ACC112 (cell line): ENCODE results near the gene ROPN1.
"Not testable (repeated sequence)": the region's sequence is repeated elsewhere in the genome, so short reads cannot be mapped to it uniquely, and the experiment has no call there.

Source experiments
- H2AFZ ChIP-seq: fragments of 200-600 bp; sonication (generic); one replicate; pipeline ENCODE4 v1.6.0; 2017; ENCODE audit warnings: antibody characterized with exemption, low read length; ENCODE audit not compliant: unreplicated experiment
- H3K27ac ChIP-seq: fragments of 200-600 bp; sonication (generic); 2 replicates; pipeline ENCODE4 v1.5.1; 2014; ENCODE audit warnings: low read depth, mild to moderate bottlenecking, antibody characterized with exemption, low read length, moderate library complexity
- H3K27me3 ChIP-seq: fragments of 200-600 bp; sonication (generic); 2 replicates; pipeline ENCODE4 v1.6.1; 2014; ENCODE audit warnings: mild to moderate bottlenecking, antibody characterized with exemption, low read length, moderate library complexity, mixed read lengths; ENCODE audit not compliant: insufficient read depth
- H3K36me3 ChIP-seq: fragments of 200-600 bp; sonication (generic); 2 replicates; pipeline ENCODE4 v1.6.1; 2016; ENCODE audit warnings: mild to moderate bottlenecking, antibody characterized with exemption, low read length, moderate library complexity, mixed read lengths; ENCODE audit not compliant: insufficient read depth
- H3K4me1 ChIP-seq: fragments of 200-600 bp; sonication (generic); one replicate; pipeline ENCODE4 v1.6.1; 2016; ENCODE audit warnings: low read length, mixed read lengths; ENCODE audit not compliant: insufficient read depth, unreplicated experiment, control insufficient read depth
- H3K4me3 ChIP-seq: fragments of 200-600 bp; sonication (generic); 2 replicates; pipeline ENCODE4 v1.5.1; 2014; ENCODE audit warnings: mild to moderate bottlenecking, low read depth, low read length
- H3K79me2 ChIP-seq: fragments of 200-600 bp; sonication (generic); one replicate; pipeline ENCODE4 v1.6.0; 2016; ENCODE audit warnings: low read length; ENCODE audit not compliant: control insufficient read depth, unreplicated experiment, insufficient read depth

ROPN1 gene

GRCh38 chr3:124026516-124026915, 34.6 kb upstream of the ROPN1 start:
- no peak overlapping the region for H3K4me3 ChIP-seq
- no peaks in the 10 kb centered on the region for H3K79me2 ChIP-seq
- no peaks in the 10 kb centered on the region for H3K4me1 ChIP-seq
- H3K36me3 ChIP-seq: no peaks in the 10 kb centered on the region
- peaks cover 78% of the 10 kb centered on the region for H3K27me3 ChIP-seq
- H2AFZ ChIP-seq: no peak overlapping the region
- H3K27ac ChIP-seq: no peak overlapping the region

- not testable (repeated sequence) for H3K36me3 ChIP-seq, H3K4me3 ChIP-seq, H3K27ac ChIP-seq, H2AFZ ChIP-seq, H3K79me2 ChIP-seq, H3K4me1 ChIP-seq
- H3K27me3 ChIP-seq: peaks cover 74% of the 10 kb centered on the region
Measured at GRCh38 chr3:124023531-124023930, 31.6 kb upstream of the ROPN1 start.

- Histone ChIP-seq H3K27me3 (peaks cover 71% of the 10 kb centered on the region), H2AFZ (no peak overlapping the region), H3K27ac (no peak overlapping the region), H3K36me3 (no peaks in the 10 kb centered on the region), H3K79me2 (no peaks in the 10 kb centered on the region), H3K4me3 (no peak overlapping the region), H3K4me1 (no peaks in the 10 kb centered on the region)
Measured at GRCh38 chr3:124019291-124019690, 27.4 kb upstream of the ROPN1 start.

GRCh38 chr3:124017502-124017901, 25.6 kb upstream of the ROPN1 start:
- not testable (repeated sequence) for H3K27ac ChIP-seq, H3K4me3 ChIP-seq, H3K79me2 ChIP-seq, H3K4me1 ChIP-seq, H3K36me3 ChIP-seq, H2AFZ ChIP-seq
- H3K27me3 ChIP-seq: peaks cover 80% of the 10 kb centered on the region

- not testable (repeated sequence) for H3K79me2 ChIP-seq, H3K4me3 ChIP-seq, H2AFZ ChIP-seq, H3K4me1 ChIP-seq, H3K36me3 ChIP-seq, H3K27ac ChIP-seq
- peaks cover 82% of the 10 kb centered on the region for H3K27me3 ChIP-seq
Measured at GRCh38 chr3:124016483-124016882, 24.6 kb upstream of the ROPN1 start.

- no peaks in the 10 kb centered on the region for H3K36me3 ChIP-seq
- no peak overlapping the region for H3K4me3 ChIP-seq
- H3K27me3 ChIP-seq: peaks cover 72% of the 10 kb centered on the region
- no peaks in the 10 kb centered on the region for H3K79me2 ChIP-seq
- no peak overlapping the region for H3K27ac ChIP-seq
- no peaks in the 10 kb centered on the region for H3K4me1 ChIP-seq
- H2AFZ ChIP-seq: no peak overlapping the region
Measured at GRCh38 chr3:124014366-124014942, 22.5 kb upstream of the ROPN1 start.

GRCh38 chr3:124008321-124008720, 16.4 kb upstream of the ROPN1 start:
- not testable (repeated sequence) for H3K36me3 ChIP-seq, H3K4me3 ChIP-seq, H2AFZ ChIP-seq, H3K27ac ChIP-seq, H3K79me2 ChIP-seq, H3K4me1 ChIP-seq
- peaks cover 59% of the 10 kb centered on the region for H3K27me3 ChIP-seq

GRCh38 chr3:124007186-124007585, 15.3 kb upstream of the ROPN1 start:
- H3K27me3 ChIP-seq: peaks cover 54% of the 10 kb centered on the region
- no peaks in the 10 kb centered on the region for H3K79me2 ChIP-seq
- H3K4me3 ChIP-seq: no peak overlapping the region
- H3K4me1 ChIP-seq: no peaks in the 10 kb centered on the region
- H2AFZ ChIP-seq: no peak overlapping the region
- H3K36me3 ChIP-seq: no peaks in the 10 kb centered on the region
- no peak overlapping the region for H3K27ac ChIP-seq

- H3K4me1 ChIP-seq, H3K27ac ChIP-seq, H3K36me3 ChIP-seq, H2AFZ ChIP-seq, H3K4me3 ChIP-seq, H3K79me2 ChIP-seq: not testable (repeated sequence)
- H3K27me3 ChIP-seq: peaks cover 75% of the 10 kb centered on the region
Measured at GRCh38 chr3:124002405-124003079, 10.6 kb upstream of the ROPN1 start.

GRCh38 chr3:124001366-124001765, 9.4 kb upstream of the ROPN1 start:
- H3K79me2 ChIP-seq, H3K4me3 ChIP-seq, H3K36me3 ChIP-seq, H3K27ac ChIP-seq, H3K4me1 ChIP-seq, H2AFZ ChIP-seq: not testable (repeated sequence)
- H3K27me3 ChIP-seq: peaks cover 76% of the 10 kb centered on the region

- H3K79me2 ChIP-seq: no peaks in the 10 kb centered on the region
- no peak overlapping the region for H3K4me3 ChIP-seq
- H3K27ac ChIP-seq: no peak overlapping the region
- H3K4me1 ChIP-seq: no peaks in the 10 kb centered on the region
- no peaks in the 10 kb centered on the region for H3K36me3 ChIP-seq
- H2AFZ ChIP-seq: no peak overlapping the region
- H3K27me3 ChIP-seq: peaks cover 83% of the 10 kb centered on the region
Measured at GRCh38 chr3:123997543-123997942, 5.6 kb upstream of the ROPN1 start.
